ENCODE measurements around the gene ZBTB8OS.

The ZBTB8OS gene

GRCh38 chr1:32611859-32612188 lies 38.5 kb downstream of the ZBTB8OS start:
- no peak for DNase-seq (ENCODE audit: low read depth, low spot score)

DNA sequence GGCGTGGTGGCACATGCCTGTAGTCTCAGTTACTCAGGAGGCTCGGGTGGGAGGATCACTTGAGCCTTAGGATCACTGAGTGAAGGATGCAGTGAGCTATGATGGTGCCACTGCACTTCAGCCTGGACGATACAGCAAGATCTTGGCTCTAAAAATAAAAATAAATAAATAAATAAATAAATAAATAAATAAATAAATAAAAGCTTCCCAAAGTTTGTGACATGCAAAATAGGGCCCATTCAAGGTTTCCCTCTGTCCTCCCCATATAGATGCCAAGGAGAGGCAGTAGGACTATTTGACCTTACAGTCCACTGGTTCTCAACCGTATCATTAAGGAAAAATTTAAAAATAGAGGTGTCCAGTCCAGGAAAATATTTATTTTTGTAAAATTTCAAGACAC lies 41.2 kb downstream of the ZBTB8OS start:
- no peak for DNase-seq (ENCODE audit: low read depth, low spot score)

DNA sequence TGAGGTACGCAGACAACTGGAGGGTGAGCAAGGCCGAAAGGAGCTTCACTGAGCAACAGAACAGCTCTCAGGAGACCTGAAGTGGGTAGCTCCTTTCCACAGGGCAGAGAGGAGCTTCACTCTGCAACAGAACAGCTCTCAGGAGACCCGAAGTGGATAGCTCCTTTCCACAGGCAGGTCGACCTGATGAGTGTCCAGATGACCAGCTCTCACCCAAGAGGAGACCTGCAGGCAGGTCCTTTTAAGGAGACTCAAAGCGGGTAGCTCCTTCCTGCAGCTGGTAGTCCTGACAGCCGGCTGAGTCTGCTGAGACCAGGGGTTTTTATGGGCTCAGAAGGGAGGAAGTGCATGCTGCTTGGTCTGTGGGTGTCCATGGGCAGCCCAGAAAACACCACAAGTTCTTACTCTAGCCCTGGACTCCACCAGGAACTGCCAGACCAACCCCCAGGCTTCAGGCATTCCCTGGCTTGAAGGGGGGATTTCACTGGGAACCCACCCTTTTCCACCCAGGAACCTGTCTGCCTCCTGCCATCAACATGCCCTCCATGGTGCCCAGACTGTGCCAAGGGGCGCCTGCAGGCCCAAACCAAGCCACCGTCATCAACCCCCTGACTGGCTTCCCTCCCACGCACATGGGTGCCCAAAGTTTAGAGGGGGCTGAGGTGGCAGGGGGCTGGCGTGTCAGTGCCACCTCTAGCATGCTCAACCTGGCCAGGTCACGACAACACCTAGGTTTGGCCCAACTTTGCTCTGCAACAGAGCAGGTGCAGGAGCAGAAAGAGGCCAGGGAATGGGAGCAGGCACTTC lies 43.6 kb downstream of the ZBTB8OS start:
- DNase-seq (ENCODE audit: low read depth, low spot score): no peak

DNA sequence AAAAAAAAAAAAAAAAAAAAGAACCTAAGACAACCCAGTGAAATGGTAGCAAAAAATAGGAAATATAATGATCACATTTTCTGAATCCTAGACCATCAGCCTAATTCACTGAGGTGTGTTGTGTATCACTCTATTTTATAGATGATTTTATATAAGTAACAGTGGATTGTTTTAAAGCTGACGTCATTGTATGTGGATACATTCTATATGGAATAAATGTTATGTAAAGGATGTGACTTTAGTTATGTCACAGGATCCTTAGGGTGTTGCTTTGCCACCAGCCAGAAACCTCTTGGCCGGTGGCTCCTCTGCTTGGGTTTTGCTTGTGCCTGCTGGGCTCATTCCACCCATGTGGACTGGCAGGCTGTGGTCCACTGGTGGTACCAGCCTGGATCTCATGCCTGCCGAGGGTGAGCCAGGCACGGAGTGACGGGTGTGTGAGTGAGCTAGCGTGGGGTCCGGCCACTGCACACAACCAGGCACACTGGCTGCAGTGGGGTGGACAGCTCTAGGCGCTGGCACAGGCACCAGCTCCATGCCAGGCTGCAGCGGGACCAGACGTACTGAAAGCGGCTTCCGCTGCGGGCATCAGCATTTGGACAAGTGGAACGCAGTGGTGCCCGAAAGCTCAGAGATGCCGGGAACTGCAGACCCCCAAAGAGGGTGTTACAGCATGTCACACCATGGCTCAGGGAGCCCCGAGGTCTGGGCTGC lies 44.5 kb downstream of the ZBTB8OS start:
- no peak for DNase-seq (ENCODE audit: low read depth, low spot score)

DNA sequence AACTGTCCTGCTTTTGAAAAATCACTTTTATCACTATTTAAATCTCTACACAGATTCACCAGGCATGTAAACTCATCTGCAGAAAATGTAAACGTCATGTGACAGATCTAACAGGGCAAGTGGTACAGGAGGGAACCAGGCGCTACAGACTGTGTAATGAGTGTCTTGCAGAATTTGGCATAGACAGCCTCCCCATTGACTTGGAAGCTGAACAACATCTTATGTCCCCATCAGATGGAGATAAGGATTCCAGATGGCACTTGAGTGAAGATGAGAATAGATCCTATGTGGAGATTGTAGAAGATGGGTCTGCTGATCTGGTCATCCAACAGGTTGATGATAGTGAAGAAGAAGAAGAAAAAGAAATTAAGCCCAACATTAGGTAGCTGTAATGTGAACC lies 50.3 kb downstream of the ZBTB8OS start:
- no peak for DNase-seq (ENCODE audit: low read depth, low spot score)

- DNase-seq (ENCODE audit: low read depth, low spot score): no peak
Observed at GRCh38 chr1:32592943-32593342, 57.4 kb downstream of the ZBTB8OS start.

DNA sequence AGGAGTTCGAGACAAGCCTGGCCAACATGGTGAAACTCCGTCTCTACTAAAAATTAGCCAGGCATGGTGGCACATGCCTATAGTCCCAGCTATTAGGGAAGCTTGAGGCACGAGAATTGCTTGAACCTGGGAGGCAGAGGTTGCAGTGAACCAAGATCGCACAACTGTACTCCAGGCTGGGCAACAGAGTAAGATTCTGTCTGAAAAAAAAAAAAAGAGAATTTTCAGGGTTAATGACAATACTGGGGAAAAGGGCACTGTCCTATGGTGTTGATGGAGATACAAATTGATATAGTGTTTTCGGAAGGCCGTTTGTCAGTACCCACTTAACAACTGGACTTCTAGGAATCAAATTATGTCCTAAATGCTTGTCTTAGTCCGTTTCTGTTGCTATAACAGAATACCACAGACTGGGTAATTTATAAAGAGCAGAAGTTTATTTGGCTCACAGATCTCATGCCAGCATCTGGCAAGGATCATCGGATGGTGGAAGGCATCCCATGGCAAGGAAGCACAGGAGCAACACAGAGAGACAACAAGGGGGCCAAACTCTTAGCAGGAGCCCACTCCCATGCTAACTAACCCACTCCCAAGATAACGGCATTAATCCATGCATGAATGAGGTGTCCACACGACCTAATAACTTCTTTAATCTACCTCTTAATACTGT lies 69.9 kb downstream of the ZBTB8OS start:
- no peak for DNase-seq (ENCODE audit: low read depth, low spot score)

All from smooth muscle cell of the brain vasculature (primary cell).